SH-SY5Y (cell line): ENCODE data around the gene VPS41.

ENCODE experiments used
- GATA2 ChIP-seq: IDR thresholded peaks from 2 replicates; pipeline ENCODE4 v1.6.1; 2011; ENCODE audit warnings: mild to moderate bottlenecking, low read depth, low read length
- GATA3 ChIP-seq: IDR thresholded peaks from 2 replicates; pipeline ENCODE4 v1.6.1; 2011; ENCODE audit warnings: low read depth, mild to moderate bottlenecking, low read length, moderate library complexity

GRCh38 chr7:38929460-38930171, 20.6 kb upstream of the VPS41 start:
- TF ChIP-seq GATA2 (no peak), GATA3 (no peak)
